Right atrium auricular region (tissue), 2 donors: ENCODE data around the gene MATN1. TPM values are rescaled to one million over a fixed set of nuclear protein-coding genes. Genes with fewer than 3 reads are reported as not detected.

Experiments
- DNase-seq: peaks from one replicate; pipeline ENCODE4 v3.0.0-alpha.2; 2019; ENCODE audit warnings: low spot score
- H3K27ac ChIP-seq, 2 donors: fragments of 200-600 bp; sonication (generic); 1 replicate in 1 of 2; 2 replicates in 1 of 2; pipeline ENCODE4 v1.5.1; 2016 to 2019
- H3K27me3 ChIP-seq, 2 donors: fragments of 200-600 bp; sonication (generic); one replicate each; pipeline versions ENCODE4 v1.5.1 to v1.6.0; 2017 to 2019
- H3K36me3 ChIP-seq: fragments of 200-600 bp; sonication (generic); one replicate; pipeline ENCODE4 v1.5.1; 2016
- H3K4me1 ChIP-seq, 2 donors: fragments of 200-600 bp; sonication (generic); one replicate each; pipeline versions ENCODE4 v1.5.1 to v1.6.0; 2017 to 2019
- H3K4me3 ChIP-seq, 2 donors: fragments of 200-600 bp; sonication (generic); 1 replicate in 1 of 2; 2 replicates in 1 of 2; pipeline ENCODE4 v1.5.1; 2017 to 2019; ENCODE audit warnings: mild to moderate bottlenecking in 1 of 2, moderate library complexity in 1 of 2
- H3K9me3 ChIP-seq, 2 donors: fragments of 200-600 bp; sonication (generic); one replicate each; pipeline ENCODE4 v1.5.1; 2019
- CTCF ChIP-seq, 2 donors: fragments of 200-600 bp; sonication (generic); IDR thresholded peaks; one replicate each; pipeline ENCODE4 v1.5.1; 2019; ENCODE audit warnings: antibody characterized with exemption in 2 of 2
- total RNA-seq, 2 donors: library from RNA; depleted of rRNA; stranded (reverse); fragments of >200 nt; gene quantifications; one replicate each; pipeline ENCODE4 v1.1.0, GENCODE V29; 2016

Gene MATN1
- total RNA-seq, 2 donors from 2014 or later = not detected

- Histone ChIP-seq H3K4me3 (no peak overlapping the region), H3K4me1 (no peaks in the 10 kb centered on the region), H3K27me3 (no peaks in the 10 kb centered on the region), H3K27ac (no peak overlapping the region), H3K36me3 (no peaks in the 10 kb centered on the region), H3K9me3 (no peaks in the 10 kb centered on the region)
- TF ChIP-seq CTCF (IDR thresholded peaks at IDR 0.05) = no peak
- no peak for DNase-seq
Observed at GRCh38 chr1:30743584-30744059, 20.2 kb upstream of the MATN1 start.

GRCh38 chr1:30742963-30743559 lies 19.7 kb upstream of the MATN1 start:
- DNase-seq = no peak
- Histone ChIP-seq H3K4me1 (no peaks in the 10 kb centered on the region), H3K9me3 (no peaks in the 10 kb centered on the region), H3K27ac (no peak overlapping the region), H3K36me3 (no peaks in the 10 kb centered on the region), H3K4me3 (no peak overlapping the region), H3K27me3 (no peaks in the 10 kb centered on the region)
- no peak for TF ChIP-seq CTCF (IDR thresholded peaks at IDR 0.05)

- Histone ChIP-seq H3K27ac (no peak overlapping the region), H3K27me3 (no peaks in the 10 kb centered on the region), H3K9me3 (no peaks in the 10 kb centered on the region), H3K4me3 (no peak overlapping the region), H3K4me1 (no peaks in the 10 kb centered on the region), H3K36me3 (no peaks in the 10 kb centered on the region)
- no peak for DNase-seq
- no peak for TF ChIP-seq CTCF (IDR thresholded peaks at IDR 0.05)
Observed at GRCh38 chr1:30742300-30742962, 19.0 kb upstream of the MATN1 start.

- no peak overlapping the region for H3K27ac ChIP-seq
- H3K36me3 ChIP-seq = no peaks in the 10 kb centered on the region
- H3K9me3 ChIP-seq = no peaks in the 10 kb centered on the region
Observed at GRCh38 chr1:30741239-30741894, 18.0 kb upstream of the MATN1 start.

More at GRCh38 chr1:30741239-30741894, 18.0 kb upstream of the MATN1 start:
- no peak for DNase-seq
- no peak overlapping the region for H3K4me3 ChIP-seq
- H3K27me3 ChIP-seq = no peaks in the 10 kb centered on the region
- no peaks in the 10 kb centered on the region for H3K4me1 ChIP-seq
- TF ChIP-seq CTCF (IDR thresholded peaks at IDR 0.05) = no peak
